PFSK-1 (cell line): ENCODE data around the gene TEX51.

Experiments used
- SIN3A ChIP-seq: IDR thresholded peaks from 2 replicates; pipeline ENCODE4 v1.6.1; 2012; ENCODE audit warnings: mild to moderate bottlenecking, low read length, moderate library complexity, borderline replicate concordance; ENCODE audit not compliant: insufficient read depth
- TAF1 ChIP-seq: IDR thresholded peaks from 2 replicates; pipeline ENCODE4 v1.6.1; 2012; ENCODE audit warnings: low read length, control low read depth, borderline replicate concordance; ENCODE audit not compliant: insufficient read depth
- TF ChIP-seq, protein P1 (sequence below), 2 experiments: IDR thresholded peaks; 2 replicates each; pipeline versions ENCODE4 v1.6.1 to v1.8.0; 2011 to 2012; ENCODE audit warnings: low read depth in 2 of 2, low read length in 2 of 2, control low read depth in 1 of 2, inconsistent platforms in 1 of 2, mild to moderate bottlenecking in 1 of 2, moderate library complexity in 1 of 2; ENCODE audit not compliant: insufficient read depth in 1 of 2

DNA sequence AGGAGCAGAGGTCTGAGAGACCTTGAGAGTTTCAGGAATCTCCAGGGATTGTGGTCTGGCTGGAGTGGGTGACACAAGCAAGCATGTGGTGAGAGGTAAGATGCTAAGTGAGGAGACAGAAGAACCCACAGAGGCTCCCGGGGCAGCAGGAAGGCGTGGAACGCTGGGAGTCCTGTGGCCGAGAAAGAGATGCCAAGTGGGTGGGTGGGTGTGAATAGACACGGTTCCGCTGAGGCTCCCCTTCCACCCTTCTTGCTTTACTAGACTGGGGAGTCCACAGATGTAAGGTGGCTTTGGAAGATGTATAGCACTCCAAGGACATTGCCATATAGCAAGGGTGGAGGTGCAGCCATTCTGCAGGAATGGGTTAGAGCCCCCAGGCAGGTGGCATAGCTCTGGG, 4.2 kb downstream of the TEX51 start:
- TF ChIP-seq, protein P1, sequence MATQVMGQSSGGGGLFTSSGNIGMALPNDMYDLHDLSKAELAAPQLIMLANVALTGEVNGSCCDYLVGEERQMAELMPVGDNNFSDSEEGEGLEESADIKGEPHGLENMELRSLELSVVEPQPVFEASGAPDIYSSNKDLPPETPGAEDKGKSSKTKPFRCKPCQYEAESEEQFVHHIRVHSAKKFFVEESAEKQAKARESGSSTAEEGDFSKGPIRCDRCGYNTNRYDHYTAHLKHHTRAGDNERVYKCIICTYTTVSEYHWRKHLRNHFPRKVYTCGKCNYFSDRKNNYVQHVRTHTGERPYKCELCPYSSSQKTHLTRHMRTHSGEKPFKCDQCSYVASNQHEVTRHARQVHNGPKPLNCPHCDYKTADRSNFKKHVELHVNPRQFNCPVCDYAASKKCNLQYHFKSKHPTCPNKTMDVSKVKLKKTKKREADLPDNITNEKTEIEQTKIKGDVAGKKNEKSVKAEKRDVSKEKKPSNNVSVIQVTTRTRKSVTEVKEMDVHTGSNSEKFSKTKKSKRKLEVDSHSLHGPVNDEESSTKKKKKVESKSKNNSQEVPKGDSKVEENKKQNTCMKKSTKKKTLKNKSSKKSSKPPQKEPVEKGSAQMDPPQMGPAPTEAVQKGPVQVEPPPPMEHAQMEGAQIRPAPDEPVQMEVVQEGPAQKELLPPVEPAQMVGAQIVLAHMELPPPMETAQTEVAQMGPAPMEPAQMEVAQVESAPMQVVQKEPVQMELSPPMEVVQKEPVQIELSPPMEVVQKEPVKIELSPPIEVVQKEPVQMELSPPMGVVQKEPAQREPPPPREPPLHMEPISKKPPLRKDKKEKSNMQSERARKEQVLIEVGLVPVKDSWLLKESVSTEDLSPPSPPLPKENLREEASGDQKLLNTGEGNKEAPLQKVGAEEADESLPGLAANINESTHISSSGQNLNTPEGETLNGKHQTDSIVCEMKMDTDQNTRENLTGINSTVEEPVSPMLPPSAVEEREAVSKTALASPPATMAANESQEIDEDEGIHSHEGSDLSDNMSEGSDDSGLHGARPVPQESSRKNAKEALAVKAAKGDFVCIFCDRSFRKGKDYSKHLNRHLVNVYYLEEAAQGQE (IDR thresholded peaks at IDR 0.05; ENCODE audit: insufficient read depth in 1 of 2, low read depth in 2 of 2, low read length in 2 of 2): no peak
- no peak for TF ChIP-seq TAF1
- TF ChIP-seq SIN3A: no peak
